NCI-H524 (cell line): Measurements from ENCODE around the gene ARHGEF6.
A peak's percentile ranks its signal among the peaks of the same experiment; 100 is the strongest.
"Not testable (repeated sequence)": the region's sequence is repeated elsewhere in the genome, so short reads cannot be mapped to it uniquely, and the experiment has no call there.

Experiments
- DNase-seq, 2 experiments: peaks; one replicate each; lab custom pipeline; 2025; lab: John Stamatoyannopoulos, UW

The ARHGEF6 gene, protein sequence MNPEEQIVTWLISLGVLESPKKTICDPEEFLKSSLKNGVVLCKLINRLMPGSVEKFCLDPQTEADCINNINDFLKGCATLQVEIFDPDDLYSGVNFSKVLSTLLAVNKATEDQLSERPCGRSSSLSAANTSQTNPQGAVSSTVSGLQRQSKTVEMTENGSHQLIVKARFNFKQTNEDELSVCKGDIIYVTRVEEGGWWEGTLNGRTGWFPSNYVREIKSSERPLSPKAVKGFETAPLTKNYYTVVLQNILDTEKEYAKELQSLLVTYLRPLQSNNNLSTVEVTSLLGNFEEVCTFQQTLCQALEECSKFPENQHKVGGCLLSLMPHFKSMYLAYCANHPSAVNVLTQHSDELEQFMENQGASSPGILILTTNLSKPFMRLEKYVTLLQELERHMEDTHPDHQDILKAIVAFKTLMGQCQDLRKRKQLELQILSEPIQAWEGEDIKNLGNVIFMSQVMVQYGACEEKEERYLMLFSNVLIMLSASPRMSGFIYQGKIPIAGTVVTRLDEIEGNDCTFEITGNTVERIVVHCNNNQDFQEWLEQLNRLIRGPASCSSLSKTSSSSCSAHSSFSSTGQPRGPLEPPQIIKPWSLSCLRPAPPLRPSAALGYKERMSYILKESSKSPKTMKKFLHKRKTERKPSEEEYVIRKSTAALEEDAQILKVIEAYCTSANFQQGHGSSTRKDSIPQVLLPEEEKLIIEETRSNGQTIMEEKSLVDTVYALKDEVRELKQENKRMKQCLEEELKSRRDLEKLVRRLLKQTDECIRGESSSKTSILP

DNA sequence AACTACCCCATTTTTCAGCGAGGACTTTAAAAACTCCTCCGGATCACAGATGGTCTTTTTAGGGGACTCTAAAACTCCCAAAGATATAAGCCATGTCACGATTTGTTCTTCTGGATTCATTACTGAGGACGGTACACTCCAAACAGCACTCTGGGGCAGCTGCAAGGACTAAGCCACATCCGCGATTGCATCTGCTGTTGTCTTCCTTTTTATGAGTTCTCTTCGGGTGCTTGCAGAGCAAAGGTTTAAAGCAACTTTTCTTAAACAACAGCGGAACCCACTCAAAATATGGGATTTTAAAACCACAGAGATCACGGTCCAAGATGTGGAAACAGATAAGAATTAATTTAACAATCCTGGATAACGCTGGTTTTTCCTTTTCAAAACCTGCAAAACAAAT, at the start of gene ARHGEF6:
Gene ARHGEF6 (minus strand): TSS at position 170 of the 400 bp plus-strand sequence. CDS start 50 bp downstream, at position 120.
- peak; percentile 6 to 43 for DNase-seq

GRCh38 chrX:136829413-136829812, 48.7 kb upstream of the ARHGEF6 start:
- DNase-seq = no peak

DNA sequence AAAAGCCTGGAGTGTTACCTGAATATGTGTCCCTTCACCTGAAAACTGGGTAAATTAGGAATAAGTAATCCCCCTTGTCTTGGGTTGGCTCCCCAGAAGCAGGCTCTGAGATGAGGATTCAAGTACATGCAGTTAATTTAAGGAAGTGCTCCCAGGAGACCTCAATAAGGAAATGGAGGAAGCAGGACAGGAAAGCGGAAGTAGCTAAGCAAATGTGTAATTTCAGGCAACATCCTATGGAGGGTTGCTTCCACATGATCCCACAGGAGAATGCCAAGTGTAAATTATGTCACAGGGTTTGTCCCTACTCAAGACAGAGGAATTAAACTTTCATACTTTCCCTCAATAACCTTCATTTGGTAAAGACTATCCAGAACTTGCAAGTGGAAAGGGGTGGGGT, 48.1 kb upstream of the ARHGEF6 start:
- DNase-seq = no peak

DNA sequence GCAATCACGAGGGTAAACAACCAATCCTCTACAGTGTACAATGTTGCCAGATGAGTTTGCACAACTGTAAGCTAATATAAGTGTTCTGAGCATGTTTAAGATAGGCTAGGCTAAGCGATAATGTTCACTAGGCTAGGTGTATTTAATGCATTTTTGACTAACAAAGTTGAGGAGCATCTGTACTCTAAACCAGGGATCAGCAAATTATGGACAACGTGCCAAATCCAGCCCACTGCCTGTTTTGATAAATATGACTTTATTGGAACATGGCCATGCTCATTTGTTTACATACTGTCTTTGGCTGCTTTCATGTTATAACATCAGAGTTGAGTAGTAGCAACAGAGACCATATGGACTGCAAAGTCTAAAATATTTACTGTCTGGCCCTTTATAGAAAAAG, 46.3 kb upstream of the ARHGEF6 start:
- DNase-seq = no peak

DNA sequence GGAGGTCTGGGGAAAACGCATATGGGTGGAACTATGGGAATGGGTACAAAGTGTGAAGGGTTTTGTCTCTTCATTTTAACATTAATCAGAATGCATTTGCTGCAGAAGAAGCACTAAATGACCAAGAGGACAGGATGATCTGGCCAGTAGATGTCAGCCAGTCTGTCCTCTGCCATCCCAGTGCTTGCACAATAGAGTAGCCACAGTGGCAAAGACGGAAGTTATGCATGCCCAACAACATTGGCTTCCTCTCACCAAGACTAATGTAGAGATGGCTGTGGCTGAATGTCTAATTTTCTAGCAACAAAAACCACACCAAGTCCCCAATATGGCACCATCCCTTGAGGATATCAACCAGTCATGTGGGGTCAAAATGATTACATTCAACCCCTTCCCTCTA, 45.0 kb upstream of the ARHGEF6 start:
- DNase-seq = no peak

DNA sequence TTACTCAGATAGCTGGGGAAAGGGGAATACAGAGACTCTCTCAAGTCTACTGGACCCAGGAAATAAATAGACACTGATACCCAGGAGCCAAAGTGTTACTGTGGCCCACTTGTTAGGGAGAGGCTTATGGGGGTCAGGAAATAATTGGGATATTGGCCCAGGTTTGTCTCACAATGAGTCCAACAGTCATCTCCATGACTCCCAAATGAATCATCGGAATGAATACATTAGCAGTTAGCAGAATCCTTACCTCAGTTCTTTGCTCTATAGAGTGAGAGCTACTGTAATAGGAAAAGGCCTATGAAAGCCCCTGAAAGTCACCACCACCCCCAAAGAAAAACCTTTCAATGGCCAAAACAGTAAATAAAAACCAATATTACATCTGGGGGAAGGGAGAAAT, 42.4 kb upstream of the ARHGEF6 start:
- no peak for DNase-seq

- DNase-seq = no peak
Observed at GRCh38 chrX:136822337-136823095, 41.8 kb upstream of the ARHGEF6 start.

GRCh38 chrX:136819756-136820155, 39.0 kb upstream of the ARHGEF6 start:
- not testable (repeated sequence) for DNase-seq

GRCh38 chrX:136819031-136819703, 38.4 kb upstream of the ARHGEF6 start:
- DNase-seq = no peak

DNA sequence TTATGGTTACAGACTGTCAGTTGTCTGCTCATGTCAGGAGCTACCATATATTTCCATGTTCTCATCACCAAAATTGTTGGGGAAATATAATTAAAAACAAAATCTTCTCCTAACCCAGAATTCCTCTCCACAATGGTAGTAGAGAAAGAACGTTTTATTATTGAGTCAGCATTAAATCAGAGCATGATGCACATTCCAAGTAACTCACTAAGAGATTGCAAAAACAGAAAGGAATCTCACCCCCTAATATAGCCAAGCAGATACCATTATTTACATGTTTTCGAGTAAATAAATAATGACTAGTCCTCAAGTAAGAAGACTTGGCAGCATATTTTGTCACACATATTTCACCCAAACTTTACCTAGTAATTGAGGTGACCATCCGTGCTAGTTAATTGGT, 36.2 kb upstream of the ARHGEF6 start:
- no peak for DNase-seq

- no peak for DNase-seq
Observed at GRCh38 chrX:136814847-136815750, 34.4 kb upstream of the ARHGEF6 start.

DNA sequence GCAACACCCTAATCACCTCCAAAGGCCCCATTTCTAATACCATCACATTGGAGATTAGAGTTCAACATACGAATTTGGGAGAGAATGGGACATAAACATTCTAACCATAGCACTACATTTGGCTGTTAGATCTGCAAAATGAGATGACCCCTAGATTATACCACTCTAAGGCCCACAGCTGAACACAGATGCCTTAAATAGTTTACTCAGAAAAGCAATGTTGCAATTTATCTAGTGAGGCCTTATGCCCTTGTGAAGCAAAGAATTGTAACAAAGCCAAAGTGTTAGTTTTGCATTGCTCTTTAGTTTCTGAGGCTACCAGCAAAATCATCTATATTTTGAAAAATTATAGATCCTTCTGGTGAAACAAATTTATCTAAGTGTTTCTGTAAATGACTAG, 31.6 kb upstream of the ARHGEF6 start:
- DNase-seq = no peak

DNA sequence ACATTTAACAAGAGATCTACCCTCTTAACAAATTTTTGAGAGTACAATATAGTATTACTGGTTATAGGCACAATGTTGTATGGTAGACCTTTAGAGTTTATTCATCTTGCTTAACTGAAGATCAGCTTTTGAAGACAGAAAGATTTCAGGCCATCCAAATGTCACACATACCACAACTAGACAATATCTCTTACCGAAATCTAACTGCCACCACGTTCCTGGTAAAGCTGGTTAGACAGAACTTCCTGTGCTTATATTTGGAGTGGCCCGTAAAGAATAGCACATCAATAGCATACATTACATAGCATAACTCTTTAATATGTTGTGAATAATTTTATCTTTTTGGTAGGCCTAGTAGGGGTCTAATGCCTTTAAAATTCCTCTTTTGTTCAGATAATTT, 29.8 kb upstream of the ARHGEF6 start:
- no peak for DNase-seq

DNA sequence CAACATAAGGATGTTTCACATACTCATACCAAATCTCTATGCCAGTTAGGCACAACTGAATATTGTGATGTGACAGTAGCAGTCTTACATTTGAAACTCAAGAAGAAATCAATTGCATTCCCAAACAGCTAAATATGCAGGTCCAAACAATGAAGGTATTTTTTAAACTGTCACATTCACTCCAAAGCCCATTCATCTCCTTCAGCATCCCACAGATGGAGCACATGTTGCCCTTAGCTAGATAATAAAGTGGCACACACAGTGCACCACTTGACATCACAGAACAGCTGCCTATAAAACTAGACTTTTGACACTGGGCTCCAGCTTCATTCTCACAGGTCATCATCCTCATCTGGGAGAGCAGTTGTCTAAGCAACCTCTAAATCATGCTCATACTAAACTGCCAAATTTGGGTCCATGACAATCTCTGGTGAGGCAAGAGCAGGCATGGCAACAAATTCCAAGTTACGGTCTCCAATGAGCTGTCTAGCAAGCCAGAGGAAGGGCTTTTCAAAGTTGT, 26.2 kb upstream of the ARHGEF6 start:
- peak; percentile 22 to 47 for DNase-seq

- DNase-seq = no peak
Observed at GRCh38 chrX:136802515-136802914, 21.8 kb upstream of the ARHGEF6 start.

GRCh38 chrX:136797787-136798186, 17.1 kb upstream of the ARHGEF6 start:
- DNase-seq = no peak

DNA sequence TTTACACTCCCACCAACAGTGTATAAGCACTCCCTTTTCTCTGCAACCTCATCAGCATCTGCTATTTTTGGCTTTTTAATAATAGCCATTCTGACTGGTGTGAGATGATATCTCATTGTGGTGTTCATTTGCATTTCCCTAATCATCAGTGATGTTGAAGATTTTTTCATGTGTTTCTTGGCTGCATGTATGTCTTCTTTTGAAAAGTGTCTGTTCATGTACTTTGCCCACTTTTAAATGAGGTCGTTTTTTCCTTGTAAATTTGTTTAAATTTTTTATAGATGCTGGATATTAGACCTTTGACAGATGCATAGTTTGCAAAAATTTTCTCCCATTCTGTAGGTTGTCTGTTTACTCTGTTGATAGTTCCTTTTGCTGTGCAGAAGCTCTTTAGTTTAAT, 14.4 kb upstream of the ARHGEF6 start:
- not testable (repeated sequence) for DNase-seq

DNA sequence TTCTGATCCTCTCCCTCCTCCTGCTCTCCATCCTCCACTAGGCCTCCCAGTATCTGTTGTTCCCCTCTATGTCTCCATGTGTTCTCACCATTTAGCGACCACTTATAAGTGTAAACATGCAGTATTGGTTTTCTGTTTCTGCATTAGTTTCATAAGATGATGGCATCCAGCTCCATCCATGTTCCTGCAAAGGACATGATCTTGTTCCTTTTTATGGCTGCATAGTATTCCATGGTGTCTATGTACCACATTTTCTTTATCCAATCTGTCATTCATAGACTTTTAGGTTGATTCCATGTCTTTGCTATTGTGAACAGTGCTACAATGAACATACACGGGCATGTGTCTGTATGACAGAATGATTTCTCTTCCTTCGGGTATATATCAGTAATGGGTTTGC, 13.9 kb upstream of the ARHGEF6 start:
- DNase-seq = not testable (repeated sequence)

DNA sequence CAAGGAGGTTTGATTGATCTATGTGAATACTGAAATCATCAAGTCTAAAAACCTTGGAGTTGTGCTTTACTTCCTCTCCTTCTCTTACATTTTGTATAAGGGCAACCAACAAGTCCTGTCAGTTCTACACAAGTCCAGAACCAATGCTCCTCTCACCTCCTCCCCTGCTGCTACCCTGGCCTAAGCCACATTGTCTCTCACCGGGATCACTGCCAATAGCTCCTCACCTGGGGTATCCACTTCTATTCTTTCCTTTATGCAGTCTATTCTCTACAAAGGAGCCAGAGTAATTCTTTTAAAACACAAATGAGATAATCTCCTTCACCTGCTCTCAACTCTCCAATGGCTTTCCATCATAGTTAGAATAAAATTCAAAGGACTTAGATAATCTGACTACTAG, 13.3 kb upstream of the ARHGEF6 start:
- DNase-seq = no peak

DNA sequence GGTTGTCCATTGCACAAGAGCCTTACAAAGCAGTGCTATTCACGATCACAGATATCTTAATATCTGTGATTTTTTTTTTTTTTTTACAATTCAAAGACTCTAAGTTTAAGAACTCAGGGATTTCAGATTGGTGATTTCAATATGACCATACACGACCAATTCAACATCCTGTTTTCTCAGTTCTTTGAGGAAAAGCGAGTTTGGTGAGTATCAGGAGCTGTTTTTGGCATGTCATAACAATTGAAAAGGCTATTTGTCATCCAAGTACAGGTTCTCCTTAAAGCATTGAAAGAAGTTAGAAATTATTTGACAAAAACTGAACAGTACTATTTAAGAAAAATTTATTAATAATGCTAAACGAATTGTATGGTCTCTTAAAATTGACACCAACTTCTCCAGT, 9.1 kb upstream of the ARHGEF6 start:
- DNase-seq = no peak

GRCh38 chrX:136784231-136784630, 3.5 kb upstream of the ARHGEF6 start:
- no peak for DNase-seq
